Caki2 (cell line): ENCODE data around the gene PDIA3. TPM values are rescaled to one million over a fixed set of nuclear protein-coding genes. Genes with fewer than 3 reads are reported as not detected.
"Not testable (repeated sequence)": the region's sequence is repeated elsewhere in the genome, so short reads cannot be mapped to it uniquely, and the experiment has no call there.

Experiments
- DNase-seq: peaks from one replicate; pipeline ENCODE4 v3.0.0-alpha.2; 2015; ENCODE audit warnings: low read depth
- in situ Hi-C: cut with HindIII; loops from 2 replicates; pipeline ENCODE4 v1.10.0; 2016; ENCODE audit warnings: low sequenced_read_pairs, low pct_unique_long_range_greater_than_20kb, mixed read lengths
- total RNA-seq: library from RNA; depleted of rRNA; stranded (reverse); fragments of >200 nt; shearing (Covaris generic); gene quantifications from 2 replicates; pipeline ENCODE4 v1.2.3, GENCODE V29; 2014; ENCODE audit warnings: low replicate concordance; rRNA removed

The PDIA3 gene
- total RNA-seq = 180 and 200 TPM in 2 replicates

GRCh38 chr15:43746245-43746902 is at the start of gene PDIA3:
PDIA3 (plus strand) TSS chr15:43746438; CDS start chr15:43746540, 102 bp downstream.
- in situ Hi-C loops = not testable (repeated sequence)
- peak; percentile 83 for DNase-seq

GRCh38 chr15:43702174-43702573 is 44.1 kb upstream of the PDIA3 start:
- DNase-seq = no peak
- in situ Hi-C loops = no loop called here

- in situ Hi-C loops = no loop called here
- no peak for DNase-seq
These were observed 43.4 kb upstream of the PDIA3 start for GRCh38 chr15:43702701-43703424.

- DNase-seq, in situ Hi-C loops: not testable (repeated sequence)
These were observed 35.7 kb upstream of the PDIA3 start for GRCh38 chr15:43710431-43711131.

GRCh38 chr15:43723151-43723550 is 23.1 kb upstream of the PDIA3 start:
- no peak for DNase-seq
- in situ Hi-C loops = no loop called here

- in situ Hi-C loops, DNase-seq: not testable (repeated sequence)
These were observed 19.9 kb upstream of the PDIA3 start for GRCh38 chr15:43726306-43726705.

DNA sequence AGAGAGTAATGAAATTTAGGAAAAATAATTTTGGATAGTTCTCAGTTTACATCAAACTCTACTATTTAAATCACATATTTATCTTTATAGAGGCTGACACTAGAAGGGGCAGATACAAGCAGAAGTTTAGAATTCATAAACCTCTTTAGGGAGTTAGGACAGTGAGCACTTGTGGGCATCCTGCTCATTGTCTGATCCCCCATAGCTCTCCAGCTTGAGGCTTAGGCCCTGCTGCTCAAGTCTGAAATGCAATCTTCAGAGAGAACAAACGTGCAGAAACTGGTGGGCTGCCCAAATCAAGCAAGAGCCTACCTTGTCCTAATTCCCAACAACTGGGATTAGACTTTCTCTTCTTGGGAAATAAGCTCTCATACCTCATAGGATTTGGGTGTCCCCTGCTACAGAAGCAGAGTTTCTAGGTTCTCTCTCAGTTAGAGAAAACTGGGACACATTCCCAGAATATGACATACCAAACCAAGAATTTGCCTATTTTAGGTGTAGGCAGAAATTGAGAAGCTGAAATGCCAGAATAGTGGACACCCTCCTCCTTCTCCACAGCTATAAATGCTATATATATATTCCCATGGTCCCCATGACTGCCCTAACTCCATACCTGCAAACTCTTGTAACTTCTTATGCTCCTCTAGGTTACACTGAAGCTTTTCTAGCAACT is 18.0 kb upstream of the PDIA3 start:
- in situ Hi-C loops, DNase-seq: not testable (repeated sequence)

- in situ Hi-C loops = no loop called here
- DNase-seq = no peak
These were observed 10.8 kb upstream of the PDIA3 start for GRCh38 chr15:43735416-43735815.

- in situ Hi-C loops = not testable (repeated sequence)
- DNase-seq = peak; percentile 40
These were observed 668 bp downstream of the PDIA3 start for GRCh38 chr15:43746903-43747309.

DNA sequence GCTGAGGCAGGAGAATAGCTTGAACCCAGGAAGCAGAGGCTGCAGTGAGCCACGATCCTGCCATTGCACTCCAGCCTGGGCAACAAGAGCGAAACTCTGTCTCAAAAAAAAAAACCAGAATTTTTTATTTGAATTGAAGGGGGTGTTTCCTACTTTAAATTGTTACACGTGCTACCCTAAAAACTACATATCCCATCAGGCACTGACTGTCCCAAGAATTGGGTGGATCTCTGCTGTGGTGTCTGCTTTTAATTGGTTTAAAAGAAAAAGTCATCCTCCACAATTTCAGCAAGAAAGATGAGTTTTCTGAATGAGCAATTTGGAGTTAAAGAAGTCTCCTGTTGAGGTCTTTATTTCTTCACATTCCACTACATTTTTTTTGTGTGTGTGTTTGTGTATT is 2.1 kb downstream of the PDIA3 start:
- DNase-seq = no peak
- in situ Hi-C loops = no loop called here

DNA sequence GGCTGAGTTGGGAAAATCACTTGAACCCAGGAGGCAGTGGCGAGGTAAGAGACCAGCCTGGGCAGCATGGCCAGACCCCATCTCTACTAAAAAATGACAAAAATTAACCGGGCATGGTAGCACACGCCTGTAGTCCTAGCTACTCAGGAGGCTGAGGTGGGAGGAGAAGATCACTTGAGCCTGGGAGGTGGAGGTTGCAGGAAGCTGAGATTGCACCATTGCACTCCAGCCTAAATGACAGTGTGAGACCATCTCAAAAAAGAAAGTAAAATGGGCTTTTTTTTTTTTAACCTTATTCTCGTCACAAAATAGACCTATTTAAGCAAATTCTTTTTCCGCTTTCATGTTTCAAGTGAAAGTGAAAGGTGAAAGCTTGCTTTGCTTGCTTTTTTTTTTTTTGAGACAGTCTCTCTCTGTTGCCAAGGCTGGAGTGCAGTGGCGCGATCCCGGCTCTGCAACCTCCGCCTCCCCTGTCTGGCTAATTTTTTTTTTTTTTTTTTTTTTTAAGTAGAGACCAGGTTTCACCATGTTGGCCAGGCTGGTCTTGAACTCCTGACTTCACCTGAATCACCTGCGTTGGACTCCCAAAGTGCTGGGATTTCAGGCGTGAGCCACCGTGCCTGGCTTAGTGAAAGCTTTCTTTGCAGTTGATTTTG is 3.6 kb downstream of the PDIA3 start:
- in situ Hi-C loops = loop anchor here (10.0 kb wide), 1 partner anchor 305 kb away; no protein-coding TSS in a partner anchor
- DNase-seq = no peak

DNA sequence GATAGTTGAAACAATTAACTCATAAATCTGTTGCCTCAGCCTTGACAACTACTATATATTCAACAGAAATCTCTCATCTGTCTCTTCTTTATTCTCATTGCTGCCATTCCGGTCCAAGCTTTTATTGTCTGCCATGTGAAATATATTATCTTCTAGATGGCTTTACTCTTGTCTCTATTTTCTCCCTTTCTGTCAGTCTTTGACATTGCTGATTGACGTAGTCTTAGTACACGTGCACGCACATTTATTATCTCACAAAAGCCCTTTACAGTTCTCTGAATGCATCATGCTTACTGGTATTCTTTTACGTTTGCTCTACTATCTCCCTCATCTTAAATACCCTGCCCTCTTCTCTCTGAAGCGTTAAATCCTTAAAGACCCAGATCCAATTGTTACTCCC is 5.6 kb downstream of the PDIA3 start:
- no peak for DNase-seq

GRCh38 chr15:43762824-43763223 is 16.6 kb downstream of the PDIA3 start:
- in situ Hi-C loops = no loop called here
- DNase-seq = no peak

More for the DNA sequence above, 5.6 kb downstream of the PDIA3 start:
- in situ Hi-C loops = loop anchor here (10.0 kb wide), 1 partner anchor 307 kb away; no protein-coding TSS in a partner anchor

DNA sequence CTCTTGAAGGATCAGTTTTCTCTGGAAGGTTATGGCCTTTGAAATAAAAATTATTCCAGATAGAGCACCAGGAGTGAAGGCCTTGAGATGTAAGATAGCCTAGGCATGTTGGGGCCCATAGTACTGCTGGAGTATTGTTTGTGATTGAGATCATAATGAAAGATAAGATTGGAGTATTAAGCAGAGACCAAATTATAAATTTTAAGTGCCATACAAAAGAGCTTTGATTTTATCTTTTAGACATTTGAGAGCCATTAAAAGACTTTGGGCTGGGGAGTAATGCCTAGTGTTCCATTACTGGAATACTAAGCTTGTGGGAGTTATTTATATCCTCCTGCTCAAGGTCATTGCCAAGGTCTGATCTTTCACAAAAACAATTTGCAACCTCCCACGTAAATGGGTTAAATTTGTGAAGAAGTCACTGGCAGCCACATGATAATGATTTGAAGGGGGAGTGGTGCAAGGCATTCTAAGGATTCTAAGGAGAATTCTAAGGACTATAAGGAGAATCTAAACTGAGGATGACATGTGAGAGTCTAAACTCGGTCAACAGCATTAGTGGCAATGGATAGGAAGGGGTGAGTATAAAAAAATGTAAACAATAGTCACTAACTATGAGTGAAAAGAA is 17.7 kb downstream of the PDIA3 start:
- in situ Hi-C loops = no loop called here
- no peak for DNase-seq

DNA sequence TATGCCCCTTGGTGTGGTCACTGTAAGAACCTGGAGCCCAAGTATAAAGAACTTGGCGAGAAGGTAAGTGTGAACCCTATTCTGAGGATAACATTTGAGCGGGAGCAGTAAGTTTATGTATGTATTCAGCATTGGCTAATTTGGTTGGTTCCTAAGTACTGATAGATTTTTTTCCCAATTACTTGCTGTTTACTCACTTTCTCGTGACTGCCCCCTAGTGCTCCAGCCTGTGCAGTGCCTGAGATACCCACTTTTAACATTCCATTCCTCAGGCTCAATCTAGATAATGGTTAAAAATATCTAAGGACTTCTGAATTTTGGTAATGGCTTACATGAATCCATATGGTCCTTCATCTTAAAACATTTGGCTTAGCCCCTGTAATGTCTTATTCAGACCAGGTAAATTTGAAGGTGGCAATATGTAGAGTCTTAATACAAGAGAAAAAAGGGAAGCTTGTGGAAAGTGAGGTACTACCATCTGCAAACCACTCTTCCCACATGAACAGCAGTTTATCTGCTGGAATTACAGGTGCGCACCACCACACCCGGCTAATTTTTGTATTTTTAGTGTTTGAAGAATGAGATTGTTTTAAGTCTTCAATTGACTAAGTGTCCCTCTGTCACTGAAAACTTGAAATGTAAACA is 23.5 kb downstream of the PDIA3 start:
- peak; percentile 41 for DNase-seq
- in situ Hi-C loops = no loop called here

GRCh38 chr15:43771816-43772215 is 25.6 kb downstream of the PDIA3 start:
- no peak for DNase-seq
- in situ Hi-C loops = no loop called here

DNA sequence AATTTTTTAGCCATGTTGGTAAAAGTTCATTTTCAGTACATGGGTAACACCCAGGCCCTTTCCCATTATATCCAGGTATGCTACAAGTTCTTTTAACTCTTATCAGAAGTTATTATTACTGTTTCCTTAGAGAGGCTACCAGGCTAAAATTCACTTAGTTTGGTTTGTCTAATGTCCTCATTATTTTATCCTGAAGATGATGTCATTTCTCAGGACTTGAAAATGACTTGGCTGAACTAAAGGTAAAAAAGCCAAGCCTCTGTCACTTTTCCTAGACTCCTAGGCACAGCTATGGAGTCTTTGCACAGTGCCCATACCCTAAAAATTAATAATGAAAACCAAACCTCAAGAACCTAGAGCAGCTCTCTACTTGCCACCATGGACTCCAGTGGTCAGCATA is 26.4 kb downstream of the PDIA3 start:
- in situ Hi-C loops = no loop called here
- DNase-seq = no peak
